NK-92 (cell line): Measurements from ENCODE around the gene KCNJ1.

Experiments used
- DNase-seq: peaks from one replicate; lab custom pipeline; 2025; ENCODE audit not compliant: unreplicated experiment; lab: John Stamatoyannopoulos, UW

The KCNJ1 gene

GRCh38 chr11:128901653-128902514 lies 34.8 kb upstream of the KCNJ1 start:
- no peak for DNase-seq

- DNase-seq: no peak
Observed at GRCh38 chr11:128900468-128900867, 33.4 kb upstream of the KCNJ1 start.

- DNase-seq: no peak
Observed at GRCh38 chr11:128898580-128899344, 31.7 kb upstream of the KCNJ1 start.

GRCh38 chr11:128897826-128898225 lies 30.7 kb upstream of the KCNJ1 start:
- no peak for DNase-seq

GRCh38 chr11:128896356-128896755 lies 29.3 kb upstream of the KCNJ1 start:
- no peak for DNase-seq

- DNase-seq: no peak
Observed at GRCh38 chr11:128895526-128895925, 28.4 kb upstream of the KCNJ1 start.

- DNase-seq: no peak
Observed at GRCh38 chr11:128894685-128895084, 27.6 kb upstream of the KCNJ1 start.

GRCh38 chr11:128894286-128894681 lies 27.2 kb upstream of the KCNJ1 start:
- DNase-seq: no peak

GRCh38 chr11:128893578-128894285 lies 26.6 kb upstream of the KCNJ1 start:
- DNase-seq: no peak

GRCh38 chr11:128892866-128893565 lies 25.9 kb upstream of the KCNJ1 start:
- DNase-seq: no peak

- no peak for DNase-seq
Observed at GRCh38 chr11:128891913-128892398, 24.9 kb upstream of the KCNJ1 start.

GRCh38 chr11:128890543-128891368 lies 23.7 kb upstream of the KCNJ1 start, which contains the start of gene KCNJ5:
Gene KCNJ5 (plus strand): TSS chr11:128891356. CDS start chr11:128911274, 19,918 bp downstream.
- no peak for DNase-seq

- DNase-seq: no peak
Observed at GRCh38 chr11:128890216-128890542, 23.1 kb upstream of the KCNJ1 start.

- DNase-seq: no peak
Observed at GRCh38 chr11:128889657-128890213, 22.6 kb upstream of the KCNJ1 start.

GRCh38 chr11:128888034-128888985 lies 21.2 kb upstream of the KCNJ1 start:
- DNase-seq: no peak

GRCh38 chr11:128886406-128887124 lies 19.5 kb upstream of the KCNJ1 start:
- DNase-seq: no peak

GRCh38 chr11:128884703-128885338 lies 17.7 kb upstream of the KCNJ1 start:
- no peak for DNase-seq
